GM11168 (cell line): ENCODE results near the gene NBPF10.
"Not testable (repeated sequence)": the region's sequence is repeated elsewhere in the genome, so short reads cannot be mapped to it uniquely, and the experiment has no call there.

Experiments used
- in situ Hi-C: fragments of 300-500 bp; cut with MboI; formaldehyde crosslinking; loops from one replicate; pipeline ENCODE4 v1.12.0; 2022; ENCODE audit warnings: low sequenced_read_pairs; ENCODE audit not compliant: unreplicated experiment

NBPF10 gene

GRCh38 chr1:146144465-146144864, at the start of gene NBPF10:
Gene NBPF10 (minus strand): TSS chr1:146144804. CDS start chr1:146144769, 35 bp downstream.
- in situ Hi-C loops, result not testable (repeated sequence)

DNA sequence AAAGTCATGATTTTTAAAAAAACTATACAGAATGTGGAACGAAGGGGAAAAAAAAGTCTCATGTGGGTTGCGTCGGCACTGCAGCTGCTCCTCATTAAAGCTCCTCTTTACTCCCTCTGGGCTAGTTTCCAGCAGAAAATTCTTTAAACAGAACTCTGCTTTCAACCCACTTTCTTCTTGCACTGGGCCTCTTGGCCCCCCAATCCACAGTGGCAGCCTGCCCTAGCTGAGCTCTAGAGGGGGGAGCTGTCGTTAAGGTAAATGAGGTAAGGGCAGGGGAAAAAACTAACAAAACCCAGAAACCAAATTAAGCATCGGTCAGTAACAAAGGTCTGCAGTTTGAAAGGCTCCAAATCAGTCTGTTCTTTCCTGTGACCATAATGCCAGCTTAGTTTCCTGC, 29.9 kb upstream of the NBPF10 start:
- in situ Hi-C loops, result not testable (repeated sequence)

- in situ Hi-C loops, result not testable (repeated sequence)
Observed at GRCh38 chr1:146167740-146168139, 23.1 kb upstream of the NBPF10 start.

GRCh38 chr1:146167273-146167672, 22.7 kb upstream of the NBPF10 start:
- in situ Hi-C loops, result not testable (repeated sequence)
